ENCODE measurements around the gene TAB3.
A peak's percentile ranks its signal among the peaks of the same experiment; 100 is the strongest.

Gene TAB3

GRCh38 chrX:30892591-30892990 is 3.5 kb upstream of the TAB3 start:
- Histone ChIP-seq H3K27me3 (no peaks in the 10 kb centered on the region), H3K36me3 (no peaks in the 10 kb centered on the region), H3K4me3 (ENCODE audit: low read depth, low read length) (no peak overlapping the region), H3K4me1 (no peaks in the 10 kb centered on the region), H3K9me3 (no peaks in the 10 kb centered on the region)
- DNase-seq = no peak
- no peak for TF ChIP-seq CTCF (IDR thresholded peaks at IDR 0.05; ENCODE audit: low read depth, low read length)

GRCh38 chrX:30888526-30889146 is 418 bp downstream of the TAB3 start:
- Histone ChIP-seq H3K4me1 (no peaks in the 10 kb centered on the region), H3K9me3 (no peaks in the 10 kb centered on the region), H3K4me3 (ENCODE audit: low read depth, low read length) (peak overlapping the region; percentile 72), H3K27me3 (no peaks in the 10 kb centered on the region), H3K36me3 (no peaks in the 10 kb centered on the region)
- no peak for TF ChIP-seq CTCF (IDR thresholded peaks at IDR 0.05; ENCODE audit: low read depth, low read length)
- peak; percentile 7 for DNase-seq

- Histone ChIP-seq H3K4me1 (no peaks in the 10 kb centered on the region), H3K27me3 (no peaks in the 10 kb centered on the region), H3K9me3 (no peaks in the 10 kb centered on the region), H3K4me3 (ENCODE audit: low read depth, low read length) (no peak overlapping the region; the same call in 1 of the 2 replicates), H3K36me3 (no peaks in the 10 kb centered on the region)
- TF ChIP-seq CTCF (IDR thresholded peaks at IDR 0.05; ENCODE audit: low read depth, low read length) = no peak
- no peak for DNase-seq
Observed at GRCh38 chrX:30887721-30888120, 1.3 kb downstream of the TAB3 start.

- Histone ChIP-seq H3K36me3 (no peaks in the 10 kb centered on the region), H3K27me3 (no peaks in the 10 kb centered on the region), H3K9me3 (no peaks in the 10 kb centered on the region), H3K4me3 (ENCODE audit: low read depth, low read length) (no peak overlapping the region), H3K4me1 (no peaks in the 10 kb centered on the region)
- DNase-seq = no peak
- TF ChIP-seq CTCF (IDR thresholded peaks at IDR 0.05; ENCODE audit: low read depth, low read length) = no peak
Observed at GRCh38 chrX:30887288-30887687, 1.8 kb downstream of the TAB3 start.

GRCh38 chrX:30885136-30885535 is 3.9 kb downstream of the TAB3 start:
- H3K4me3 ChIP-seq (ENCODE audit: low read depth, low read length) = no peak overlapping the region
- no peak for TF ChIP-seq CTCF (IDR thresholded peaks at IDR 0.05; ENCODE audit: low read depth, low read length)
- H3K27me3 ChIP-seq = no peaks in the 10 kb centered on the region
- no peak for DNase-seq
- no peaks in the 10 kb centered on the region for H3K36me3 ChIP-seq
- H3K4me1 ChIP-seq = no peaks in the 10 kb centered on the region
- H3K9me3 ChIP-seq = no peaks in the 10 kb centered on the region

GRCh38 chrX:30883138-30883537 is 5.9 kb downstream of the TAB3 start:
- no peak for TF ChIP-seq CTCF (IDR thresholded peaks at IDR 0.05; ENCODE audit: low read depth, low read length)
- H3K4me3 ChIP-seq (ENCODE audit: low read depth, low read length) = no peak overlapping the region
- H3K36me3 ChIP-seq = no peaks in the 10 kb centered on the region
- H3K27me3 ChIP-seq = no peaks in the 10 kb centered on the region
- no peaks in the 10 kb centered on the region for H3K9me3 ChIP-seq
- DNase-seq = no peak
- no peaks in the 10 kb centered on the region for H3K4me1 ChIP-seq
